Sigmoid colon (tissue), 4 donors: ENCODE measurements around the gene CD3G.

Source experiments
- EP300 ChIP-seq, 4 donors: sonication (generic); formaldehyde crosslinking; IDR thresholded peaks; one replicate each; pipeline ENCODE4 v1.6.1; 2017; ENCODE audit warnings: antibody characterized with exemption in 4 of 4
- POLR2A ChIP-seq, 2 donors: fragments of 450-650 bp; IDR thresholded peaks; one replicate each; pipeline ENCODE4 v1.6.1; 2016; ENCODE audit warnings: antibody characterized with exemption in 2 of 2, mild to moderate bottlenecking in 2 of 2, moderate library complexity in 2 of 2
- TF ChIP-seq, protein P1 (sequence below), 4 experiments: fragments of 450-650 bp in 3 of 4; fragments of 200-600 bp in 1 of 4; IDR thresholded peaks; one replicate each; pipeline ENCODE4 v1.5.1; 2016 to 2019; ENCODE audit warnings: antibody characterized with exemption in 4 of 4, mild to moderate bottlenecking in 3 of 4, moderate library complexity in 2 of 4

DNA sequence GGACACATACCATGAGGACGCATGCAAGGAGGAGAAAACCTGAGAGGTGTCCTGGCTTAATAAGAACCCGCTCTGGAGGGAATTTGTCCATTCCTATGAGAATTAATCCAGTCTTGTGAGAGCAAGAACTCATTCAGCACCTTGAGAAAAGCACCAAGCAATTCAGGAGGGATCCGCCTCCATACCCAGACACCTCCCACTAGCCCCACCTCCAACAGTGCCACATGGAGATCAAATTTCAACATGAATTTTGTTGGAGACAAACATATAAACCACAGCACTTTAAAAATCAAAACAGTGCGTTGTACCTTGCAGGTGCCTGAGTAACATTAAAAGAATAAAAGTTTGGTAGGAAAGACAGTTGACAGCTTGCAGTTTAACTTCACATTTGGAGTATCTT lies 26.6 kb downstream of the CD3G start:
- TF ChIP-seq EP300 (IDR thresholded peaks at IDR 0.05) (no peak), POLR2A (IDR thresholded peaks at IDR 0.05) (no peak)
- TF ChIP-seq, protein P1, sequence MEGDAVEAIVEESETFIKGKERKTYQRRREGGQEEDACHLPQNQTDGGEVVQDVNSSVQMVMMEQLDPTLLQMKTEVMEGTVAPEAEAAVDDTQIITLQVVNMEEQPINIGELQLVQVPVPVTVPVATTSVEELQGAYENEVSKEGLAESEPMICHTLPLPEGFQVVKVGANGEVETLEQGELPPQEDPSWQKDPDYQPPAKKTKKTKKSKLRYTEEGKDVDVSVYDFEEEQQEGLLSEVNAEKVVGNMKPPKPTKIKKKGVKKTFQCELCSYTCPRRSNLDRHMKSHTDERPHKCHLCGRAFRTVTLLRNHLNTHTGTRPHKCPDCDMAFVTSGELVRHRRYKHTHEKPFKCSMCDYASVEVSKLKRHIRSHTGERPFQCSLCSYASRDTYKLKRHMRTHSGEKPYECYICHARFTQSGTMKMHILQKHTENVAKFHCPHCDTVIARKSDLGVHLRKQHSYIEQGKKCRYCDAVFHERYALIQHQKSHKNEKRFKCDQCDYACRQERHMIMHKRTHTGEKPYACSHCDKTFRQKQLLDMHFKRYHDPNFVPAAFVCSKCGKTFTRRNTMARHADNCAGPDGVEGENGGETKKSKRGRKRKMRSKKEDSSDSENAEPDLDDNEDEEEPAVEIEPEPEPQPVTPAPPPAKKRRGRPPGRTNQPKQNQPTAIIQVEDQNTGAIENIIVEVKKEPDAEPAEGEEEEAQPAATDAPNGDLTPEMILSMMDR (IDR thresholded peaks at IDR 0.05): no peak
